ENCODE data around the gene HOPX. TPM values are rescaled to one million over a fixed set of nuclear protein-coding genes. Genes with fewer than 3 reads are reported as not detected.

The HOPX gene
- total and polyA plus RNA-seq, 2 of the 8 experiments (the other 6 are each of a cell fraction or from before 2014, with no cell fraction given) = not detected

DNA sequence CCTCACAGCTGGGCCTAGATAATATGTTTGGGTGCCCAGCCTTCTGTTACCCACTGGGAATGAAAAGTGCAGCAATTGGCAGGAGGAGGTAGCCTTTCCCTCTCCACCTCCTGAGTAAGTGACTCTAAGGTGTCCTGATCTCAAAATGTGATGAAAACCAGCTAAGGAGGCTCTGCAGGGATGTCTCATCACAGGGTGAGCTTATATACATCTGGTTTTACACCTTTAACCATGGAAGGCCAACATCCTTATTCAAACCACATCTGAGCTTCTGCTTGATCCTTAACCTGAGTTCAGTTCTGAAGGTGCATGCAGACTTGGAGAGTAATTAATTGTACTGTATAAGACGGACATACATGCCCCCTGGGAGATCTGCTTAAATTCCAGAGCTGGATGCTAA lies 53.7 kb downstream of the HOPX start (continued):
- TF ChIP-seq CHD7 (IDR thresholded peaks at IDR 0.05; ENCODE audit: insufficient replicate concordance, low read length) (no peak), ASH2L (IDR thresholded peaks at IDR 0.05; ENCODE audit: low read length) (no peak), ZNF274 (IDR thresholded peaks at IDR 0.05; ENCODE audit: borderline replicate concordance, extremely low read depth, low read length) (no peak), SIRT6 (IDR thresholded peaks at IDR 0.05; ENCODE audit: low read length) (no peak), POU5F1 (IDR thresholded peaks at IDR 0.05; ENCODE audit: low read depth, low read length) (no peak), SUZ12 (IDR thresholded peaks at IDR 0.05; ENCODE audit: low read length) (no peak)

All from H1 (cell line).